ENCODE results near the gene ISL2. TPM values are rescaled to one million over a fixed set of nuclear protein-coding genes. Genes with fewer than 3 reads are reported as not detected.
A peak's percentile ranks its signal among the peaks of the same experiment; 100 is the strongest.

Gene ISL2
- polyA plus RNA-seq, 1 donor (not counting 4 experiments of a cell fraction or from before 2014, with no cell fraction given) = not detected

GRCh38 chr15:76303909-76304308 is 32.7 kb upstream of the ISL2 start:
- no peak overlapping the region for H3K27ac ChIP-seq (ENCODE audit: control insufficient read depth, insufficient read depth, low read length)
- H3K27me3 ChIP-seq (ENCODE audit: control insufficient read depth, extremely low read depth, insufficient read depth, low read length) = no peaks in the 10 kb centered on the region
- dilution Hi-C loops (cut with MboI; ENCODE audit: extremely low pct_ligation_motif_present, low sequenced_read_pairs) = no loop called here
- no peak overlapping the region for H3K4me3 ChIP-seq (ENCODE audit: control insufficient read depth in 2 of 3, extremely low read depth in 1 of 3, insufficient read depth in 2 of 3, low read depth in 1 of 3, low read length in 3 of 3)
- H3K79me2 ChIP-seq (ENCODE audit: control insufficient read depth, insufficient read depth, low read length) = peaks cover 84% of the 10 kb centered on the region
- FAIRE-seq = no peak
- no peak overlapping the region for H3K9ac ChIP-seq (ENCODE audit: control insufficient read depth, extremely low read depth, insufficient read depth, low read length)
- no peaks in the 10 kb centered on the region for H4K20me1 ChIP-seq (ENCODE audit: control insufficient read depth, extremely low read depth, insufficient read depth, low read length)
- no peak for DNase-seq (ENCODE audit: low read depth, low spot score)
- H3K36me3 ChIP-seq (ENCODE audit: control insufficient read depth in 2 of 2, extremely low read depth in 1 of 2, insufficient read depth in 2 of 2, low read length in 2 of 2) = no peaks in the 10 kb centered on the region
- H2AFZ ChIP-seq (ENCODE audit: control insufficient read depth, low read length) = no peak overlapping the region
- H3K4me2 ChIP-seq (ENCODE audit: control insufficient read depth, extremely low read depth, insufficient read depth, low read depth, low read length) = no peak overlapping the region
- H3K9me1 ChIP-seq (ENCODE audit: control insufficient read depth, extremely low read depth, insufficient read depth, low read length) = no peaks in the 10 kb centered on the region
- no peak for TF ChIP-seq CTCF (optimal IDR thresholded peaks at IDR 0.05 in 1 of 3, IDR thresholded peaks at IDR 0.05 in 1 of 3, conservative IDR thresholded peaks at IDR 0.05 in 1 of 3; ENCODE audit: extremely low read depth in 1 of 3, insufficient read depth in 2 of 3, low read length in 3 of 3)
- no peaks in the 10 kb centered on the region for H3K9me3 ChIP-seq (ENCODE audit: control insufficient read depth, low read depth, low read length)
- H3K4me1 ChIP-seq (ENCODE audit: control insufficient read depth, extremely low read depth, insufficient read depth, low read length) = no peaks in the 10 kb centered on the region

GRCh38 chr15:76309601-76310330 is 26.8 kb upstream of the ISL2 start:
- peak overlapping the region; percentile 96 for H3K9ac ChIP-seq (ENCODE audit: control insufficient read depth, extremely low read depth, insufficient read depth, low read length)
- no peaks in the 10 kb centered on the region for H3K9me3 ChIP-seq (ENCODE audit: control insufficient read depth, low read depth, low read length)
- peak overlapping the region; percentile 85 for H3K27ac ChIP-seq (ENCODE audit: control insufficient read depth, insufficient read depth, low read length)
- H3K27me3 ChIP-seq (ENCODE audit: control insufficient read depth, extremely low read depth, insufficient read depth, low read length) = no peaks in the 10 kb centered on the region
- no peaks in the 10 kb centered on the region for H3K36me3 ChIP-seq (ENCODE audit: control insufficient read depth in 2 of 2, extremely low read depth in 1 of 2, insufficient read depth in 2 of 2, low read length in 2 of 2)
- H3K4me3 ChIP-seq (ENCODE audit: control insufficient read depth in 2 of 3, extremely low read depth in 1 of 3, insufficient read depth in 2 of 3, low read depth in 1 of 3, low read length in 3 of 3) = peak overlapping the region; percentile 70 to 89 (median 88)
- dilution Hi-C loops (cut with MboI; ENCODE audit: extremely low pct_ligation_motif_present, low sequenced_read_pairs) = no loop called here
- no peak for DNase-seq (ENCODE audit: low read depth, low spot score)
- peaks cover 52% of the 10 kb centered on the region for H3K79me2 ChIP-seq (ENCODE audit: control insufficient read depth, insufficient read depth, low read length)
- H3K4me2 ChIP-seq (ENCODE audit: control insufficient read depth, extremely low read depth, insufficient read depth, low read depth, low read length) = peak overlapping the region; percentile 99
- H3K4me1 ChIP-seq (ENCODE audit: control insufficient read depth, extremely low read depth, insufficient read depth, low read length) = peaks cover 36% of the 10 kb centered on the region
- H2AFZ ChIP-seq (ENCODE audit: control insufficient read depth, low read length) = no peak overlapping the region
- no peak for TF ChIP-seq EZH2 (IDR thresholded peaks at IDR 0.05; ENCODE audit: low read length)
- no peaks in the 10 kb centered on the region for H4K20me1 ChIP-seq (ENCODE audit: control insufficient read depth, extremely low read depth, insufficient read depth, low read length)
- no peak for FAIRE-seq
- H3K9me1 ChIP-seq (ENCODE audit: control insufficient read depth, extremely low read depth, insufficient read depth, low read length) = peaks cover 3% of the 10 kb centered on the region

Data from keratinocyte (primary cell).